SW480 (cell line): ENCODE measurements around the gene RASA4B.
A peak's percentile ranks its signal among the peaks of the same experiment; 100 is the strongest.
"Not testable (repeated sequence)": the region's sequence is repeated elsewhere in the genome, so short reads cannot be mapped to it uniquely, and the experiment has no call there.

Experiments
- DNase-seq: peaks from one replicate; pipeline ENCODE4 v3.0.0-alpha.2; 2016; ENCODE audit warnings: low spot score

The RASA4B gene

GRCh38 chr7:102473271-102473991, 44.1 kb downstream of the RASA4B start:
- DNase-seq: no peak

GRCh38 chr7:102472126-102473041, 45.2 kb downstream of the RASA4B start:
- DNase-seq: no peak

DNA sequence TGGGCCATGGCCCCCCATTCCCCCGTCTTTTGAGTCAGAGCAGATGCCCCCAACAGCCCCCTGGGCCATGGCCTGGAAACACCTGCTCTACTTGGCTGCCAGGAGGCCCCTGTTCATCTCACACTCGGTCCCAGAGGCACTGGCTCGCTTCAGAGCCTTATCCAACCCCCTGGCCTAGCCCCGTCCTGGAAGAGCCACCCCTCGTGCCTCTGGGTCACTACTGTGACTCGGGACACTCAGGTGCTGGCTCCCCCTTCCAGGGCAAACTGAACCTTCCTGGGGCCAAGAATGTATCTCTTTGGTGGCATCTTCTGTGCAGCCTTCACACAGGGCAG, 45.8 kb downstream of the RASA4B start:
- no peak for DNase-seq

- no peak for DNase-seq
These were observed 47.4 kb downstream of the RASA4B start for GRCh38 chr7:102469972-102470825.

DNA sequence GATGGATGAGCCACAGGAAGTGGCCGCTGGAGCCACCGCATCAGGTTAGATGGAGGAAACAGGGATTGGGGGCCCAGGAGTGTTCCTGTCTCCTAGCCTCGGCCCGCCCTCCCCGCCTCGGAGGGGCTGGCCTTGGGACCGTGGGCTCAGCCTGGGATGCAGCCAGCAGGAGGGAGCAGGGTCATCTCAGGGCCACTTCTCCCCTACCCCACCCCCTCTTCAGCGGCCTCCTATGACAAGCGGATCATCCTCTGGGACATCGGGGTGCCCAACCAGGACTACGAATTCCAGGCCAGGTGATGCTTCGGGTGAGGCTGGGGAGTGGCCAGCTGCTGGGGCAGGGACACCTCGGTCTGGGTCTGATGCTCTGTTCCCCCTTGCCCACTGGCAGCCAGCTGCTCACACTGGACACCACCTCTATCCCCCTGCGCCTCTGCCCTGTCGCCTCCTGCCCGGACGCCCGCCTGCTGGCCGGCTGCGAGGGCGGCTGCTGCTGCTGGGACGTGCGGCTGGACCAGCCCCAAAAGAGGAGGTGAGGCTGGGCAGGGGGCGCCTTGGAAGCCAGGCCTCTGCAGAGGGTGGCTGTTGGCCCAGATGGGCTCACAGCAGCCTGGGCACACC, 48.1 kb downstream of the RASA4B start:
- DNase-seq: no peak

DNA sequence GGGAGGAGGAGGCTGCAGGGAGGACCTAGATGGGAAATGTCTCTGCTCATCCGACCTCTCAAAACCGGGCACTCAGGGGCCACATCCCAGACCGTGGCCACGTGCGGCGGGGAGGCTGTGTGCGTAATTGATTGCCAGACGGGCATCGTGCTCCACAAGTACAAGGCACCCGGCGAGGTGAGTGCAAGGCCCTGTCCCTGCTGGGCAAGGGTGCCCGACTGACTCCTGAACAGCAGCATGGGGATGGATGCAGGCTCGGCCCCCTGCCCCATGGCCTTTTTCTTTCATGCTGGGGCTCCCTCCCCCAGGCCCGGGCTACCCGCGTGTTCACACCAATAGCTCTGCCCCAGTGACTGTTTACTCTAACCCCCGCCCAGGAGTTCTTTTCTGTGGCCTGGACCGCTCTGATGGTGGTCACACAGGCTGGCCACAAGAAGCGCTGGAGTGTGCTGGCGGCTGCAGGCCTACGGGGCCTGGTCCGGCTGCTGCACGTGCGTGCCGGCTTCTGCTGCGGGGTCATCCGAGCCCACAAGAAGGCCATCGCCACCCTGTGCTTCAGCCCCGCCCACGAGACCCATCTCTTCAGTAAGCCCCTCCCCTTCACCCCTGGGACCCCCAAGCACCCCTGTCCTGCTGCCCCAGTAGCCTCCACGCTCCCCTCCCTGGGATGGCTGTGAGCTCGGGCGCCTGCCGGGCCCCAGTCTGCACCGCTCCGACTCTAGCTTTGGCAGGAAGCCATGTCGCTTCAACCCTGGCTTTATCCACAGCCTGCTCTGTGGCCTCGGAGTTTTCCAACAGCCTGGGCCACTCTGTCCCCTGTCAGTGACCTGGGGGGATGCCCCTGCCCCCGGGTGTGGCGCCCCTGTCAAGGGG, 48.9 kb downstream of the RASA4B start:
- no peak for DNase-seq

DNA sequence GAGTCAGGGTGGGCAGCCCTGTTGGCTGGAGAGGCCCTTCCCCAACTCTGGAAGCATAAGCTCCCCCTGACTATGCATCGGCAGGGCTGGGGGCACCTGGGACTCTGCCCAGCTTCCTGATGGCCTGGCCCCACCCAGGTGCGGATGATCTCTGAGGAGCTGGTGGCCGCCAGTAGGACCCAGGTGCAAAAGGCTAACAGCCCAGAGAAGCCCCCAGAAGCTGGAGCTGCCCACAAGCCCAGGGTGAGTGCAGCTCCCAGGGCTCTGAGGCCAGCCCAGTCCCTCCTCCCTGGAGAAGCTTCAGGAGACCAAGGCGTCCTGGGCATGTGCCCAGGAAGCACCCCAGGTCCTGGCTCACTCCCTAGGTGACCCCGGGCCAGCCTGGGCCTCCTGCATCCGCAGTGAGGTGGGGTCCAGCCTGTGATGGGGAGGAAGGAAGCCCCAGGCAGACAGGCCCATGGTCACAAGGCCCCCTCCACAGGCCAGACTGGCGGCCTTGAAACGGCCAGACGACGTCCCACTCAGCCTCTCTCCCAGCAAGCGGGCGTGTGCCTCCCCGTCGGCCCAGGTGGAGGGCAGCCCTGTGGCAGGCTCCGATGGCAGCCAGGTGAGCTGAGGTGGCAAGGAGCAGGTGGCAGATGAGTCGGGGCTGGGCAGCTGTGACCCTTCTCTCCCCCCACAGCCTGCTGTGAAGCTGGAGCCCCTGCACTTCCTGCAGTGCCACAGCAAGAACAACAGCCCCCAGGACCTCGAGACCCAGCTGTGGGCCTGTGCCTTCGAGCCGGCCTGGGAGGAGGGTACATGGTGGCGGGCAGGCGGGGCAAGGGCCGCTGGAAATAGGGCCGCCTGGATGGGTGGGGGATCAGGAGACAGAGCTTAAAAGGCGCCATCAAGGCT, 49.7 kb downstream of the RASA4B start:
- no peak for DNase-seq

DNA sequence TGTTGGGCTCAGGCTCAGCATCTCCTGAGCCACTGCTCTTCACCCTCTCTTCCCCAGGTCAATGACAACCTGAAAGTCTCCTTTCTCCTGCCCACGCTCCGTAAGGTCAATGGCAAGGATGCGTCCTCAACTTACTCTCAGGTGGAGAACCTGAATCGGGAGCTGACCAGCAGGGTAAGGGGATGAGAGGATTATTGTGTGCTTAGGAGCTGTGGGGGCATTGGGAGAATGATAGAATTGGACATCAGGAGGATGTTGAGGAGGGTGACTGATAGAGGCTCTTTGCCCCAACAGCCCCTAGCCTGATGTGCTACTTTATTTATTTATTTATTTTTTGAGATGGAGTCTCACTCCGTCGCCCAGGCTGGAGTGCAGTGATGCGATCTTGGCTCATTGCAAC, 51.5 kb downstream of the RASA4B start:
- no peak for DNase-seq

DNA sequence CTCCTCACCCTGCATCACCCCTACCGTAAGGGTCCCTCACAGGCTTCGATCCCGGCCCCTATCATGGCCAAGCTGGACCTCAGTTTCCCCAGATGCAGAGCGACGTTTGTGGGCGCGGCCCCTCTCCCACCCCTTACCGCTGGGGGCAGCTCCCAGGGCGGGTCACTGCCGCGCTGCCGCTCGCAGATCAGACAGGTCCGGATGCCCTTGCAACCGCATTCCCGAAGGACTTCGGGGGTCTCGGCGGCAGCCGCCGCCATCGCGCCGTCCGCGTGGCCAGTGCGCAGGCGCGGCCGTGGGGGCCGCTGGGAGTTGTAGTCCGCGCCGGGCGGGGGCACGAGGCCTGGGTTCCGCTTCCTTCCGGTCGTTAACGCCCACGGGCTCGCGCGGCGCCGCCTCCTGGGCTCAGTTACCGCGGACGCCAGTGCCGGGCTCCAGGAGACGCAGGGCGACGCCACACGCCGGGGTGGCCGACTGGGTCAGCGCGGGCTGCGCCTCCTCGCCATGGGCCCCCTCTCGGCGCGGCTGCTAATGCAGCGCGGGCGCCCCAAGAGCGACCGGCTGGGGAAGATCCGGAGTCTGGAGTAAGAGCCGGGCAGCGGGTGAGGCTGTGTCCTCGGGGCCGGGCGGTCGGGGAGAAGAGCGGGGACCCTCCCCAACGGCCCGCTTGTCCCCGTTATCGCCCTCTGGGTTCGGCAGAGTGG, 52.8 kb downstream of the RASA4B start, which contains the start of the genes ALKBH4 and LRWD1:
ALKBH4 (minus strand) TSS at position 287 of the 704 bp plus-strand sequence; CDS start at position 260, 27 bp downstream.
LRWD1 (plus strand) TSS at position 408 of the 704 bp plus-strand sequence; CDS start at position 505, 97 bp downstream.
- DNase-seq: peak; percentile 98

- peak; percentile 31 for DNase-seq
These were observed 53.6 kb downstream of the RASA4B start for GRCh38 chr7:102463841-102464576.

DNA sequence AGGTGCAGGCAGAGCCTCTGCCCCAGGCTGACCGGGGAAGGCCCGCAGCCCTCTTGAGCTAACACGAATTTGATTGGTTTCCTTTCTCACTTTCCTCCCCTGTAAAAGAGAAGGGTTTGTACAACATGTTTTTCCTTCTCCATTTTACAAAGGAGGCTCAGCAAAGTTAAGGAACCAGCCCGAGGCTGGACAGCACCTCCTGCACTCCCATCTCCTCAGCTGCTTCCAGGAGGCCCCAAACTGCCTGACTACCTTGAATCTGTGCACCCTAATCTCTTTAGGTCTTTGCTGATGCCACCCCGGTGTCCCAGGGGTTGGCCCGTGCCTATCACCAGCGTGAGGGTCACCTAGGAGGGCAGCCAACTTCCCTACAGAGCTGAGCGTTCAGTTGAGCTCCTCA, 57.1 kb downstream of the RASA4B start:
- DNase-seq: no peak

DNA sequence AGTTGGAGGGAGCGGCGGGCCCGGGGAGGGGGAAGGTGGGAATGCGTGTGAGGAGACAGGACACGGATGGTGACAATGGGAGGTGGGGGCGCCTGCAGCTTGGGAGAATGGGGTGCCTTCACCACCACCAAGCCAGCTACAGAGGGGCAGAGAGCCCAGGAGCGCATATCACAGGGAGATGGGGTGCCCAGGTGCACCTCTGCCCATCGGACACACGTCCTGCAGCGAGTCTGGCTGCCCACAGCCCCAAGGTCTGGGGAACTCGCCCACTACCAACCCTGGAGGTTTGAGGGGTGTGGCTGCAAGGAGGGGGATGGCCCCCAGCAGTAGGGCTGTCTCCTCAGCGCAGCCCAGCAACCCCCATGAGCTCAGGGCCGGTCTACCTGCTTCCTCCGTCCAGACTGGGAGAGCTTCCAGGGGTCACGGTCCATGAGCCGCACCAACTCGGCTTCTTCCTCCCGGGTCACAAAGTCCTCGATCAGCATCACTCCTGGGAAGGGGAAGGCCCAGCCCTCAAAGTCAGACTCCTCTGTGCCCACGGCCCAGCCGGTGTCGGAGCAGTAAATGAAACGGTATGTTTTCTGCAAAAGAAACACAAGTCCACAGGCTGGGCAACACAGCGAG, 58.2 kb downstream of the RASA4B start:
- DNase-seq: no peak

DNA sequence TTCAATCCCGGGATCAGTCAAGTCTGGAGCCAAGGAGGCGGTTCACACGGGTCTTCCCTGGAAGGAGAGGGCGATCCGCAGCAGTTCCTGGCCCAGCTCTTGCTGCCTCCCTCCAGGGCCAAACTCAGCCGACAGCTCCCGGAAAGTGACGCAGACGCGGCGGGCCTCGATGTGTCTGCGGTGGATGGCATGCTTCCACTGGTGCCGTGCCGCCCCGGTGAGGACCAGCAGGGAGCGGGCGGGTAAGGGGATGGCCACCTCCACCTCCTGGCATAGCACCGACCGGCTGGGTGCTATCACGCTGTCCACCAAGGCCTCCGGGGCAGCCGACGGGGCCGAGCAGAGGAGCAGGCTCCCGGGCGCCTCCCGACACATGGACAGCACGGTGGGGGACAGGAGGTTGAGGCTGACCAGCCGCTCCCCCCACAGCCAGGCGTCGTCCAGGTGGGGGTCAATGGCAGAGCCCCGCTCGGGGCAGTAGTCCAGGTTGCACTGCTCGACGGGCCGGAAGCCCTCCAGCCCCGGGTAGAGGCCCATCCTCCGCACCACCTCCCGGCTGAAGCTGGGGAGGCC, 60.1 kb downstream of the RASA4B start:
- no peak for DNase-seq

GRCh38 chr7:102456327-102456726, 61.2 kb downstream of the RASA4B start:
- DNase-seq: no peak

- DNase-seq: no peak
These were observed 62.0 kb downstream of the RASA4B start for GRCh38 chr7:102455596-102455995.

- DNase-seq: not testable (repeated sequence)
These were observed 62.6 kb downstream of the RASA4B start for GRCh38 chr7:102454932-102455331.

GRCh38 chr7:102454468-102454867, 63.1 kb downstream of the RASA4B start:
- DNase-seq: no peak
